Kidney tubule cell (primary cell): ENCODE data around the gene NLGN1.
A peak's percentile ranks its signal among the peaks of the same experiment; 100 is the strongest.
"Not testable (repeated sequence)": the region's sequence is repeated elsewhere in the genome, so short reads cannot be mapped to it uniquely, and the experiment has no call there.

ENCODE experiments used
- DNase-seq: peaks from one replicate; pipeline ENCODE4 v3.0.0-alpha.2; 2018; ENCODE audit warnings: low spot score

Gene NLGN1

DNA sequence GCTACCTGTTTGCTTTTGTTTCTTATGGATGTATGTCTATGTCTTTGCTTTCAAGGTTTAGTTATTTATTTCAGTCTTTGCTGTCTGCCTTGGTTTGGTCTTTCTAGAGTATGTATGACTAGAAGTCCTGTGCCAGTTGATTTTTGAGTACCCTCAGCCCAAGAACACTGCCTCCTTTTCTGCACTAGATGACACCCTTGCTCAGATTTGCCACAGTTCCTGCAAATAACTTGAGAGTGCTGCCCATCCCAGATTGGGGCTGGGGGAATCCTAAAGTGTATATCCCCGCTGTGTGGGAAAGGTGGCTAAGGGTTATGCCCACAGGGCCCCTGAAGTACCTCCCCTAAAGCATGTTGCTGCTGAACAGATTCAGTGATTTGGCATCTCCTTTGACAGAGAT lies 32.0 kb downstream of the NLGN1 start:
- DNase-seq, result no peak

DNA sequence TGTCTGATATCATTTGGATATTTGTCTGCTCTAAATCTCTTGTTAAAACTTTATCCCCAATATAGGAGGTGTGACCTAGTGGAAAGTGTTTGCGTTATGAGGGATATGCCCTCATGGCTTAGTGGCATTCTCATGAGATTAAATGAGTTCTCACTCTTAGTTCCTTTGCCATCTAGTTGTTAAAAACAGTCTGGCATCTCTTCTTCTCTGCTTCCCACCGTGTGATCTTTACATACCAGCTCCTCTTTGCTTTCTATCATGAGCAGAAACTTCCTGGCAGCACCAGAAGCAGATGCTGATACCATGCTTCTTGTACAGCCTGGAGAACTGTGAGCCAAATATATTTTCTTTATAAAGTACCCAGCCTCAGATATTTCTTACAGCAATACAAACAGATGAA lies 33.0 kb downstream of the NLGN1 start:
- DNase-seq, result no peak

- no peak for DNase-seq
Measured at GRCh38 chr3:173439004-173439403, 41.5 kb downstream of the NLGN1 start.

- DNase-seq, result no peak
Measured at GRCh38 chr3:173440514-173440913, 43.0 kb downstream of the NLGN1 start.

DNA sequence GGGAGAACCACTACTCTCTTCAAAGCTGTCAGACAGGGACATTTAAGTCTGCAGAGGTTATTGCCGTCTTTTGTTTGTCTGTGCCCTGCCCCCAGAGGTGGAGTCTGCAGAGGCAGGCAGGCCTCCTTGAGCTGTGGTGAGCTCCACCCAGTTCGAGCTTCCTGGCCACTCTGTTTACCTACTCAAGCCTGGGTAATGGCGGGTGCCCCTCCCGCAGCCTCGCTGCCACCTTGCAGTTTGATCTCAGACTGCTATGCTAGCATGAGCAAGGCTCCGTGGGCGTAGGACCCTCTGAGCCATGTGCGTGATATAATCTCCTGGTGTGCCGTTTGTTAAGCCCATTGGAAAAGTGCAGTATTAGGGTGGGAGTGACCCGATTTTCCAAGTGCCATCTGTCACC lies 54.0 kb downstream of the NLGN1 start:
- DNase-seq, result not testable (repeated sequence)

- no peak for DNase-seq
Measured at GRCh38 chr3:173463250-173463649, 65.7 kb downstream of the NLGN1 start.

GRCh38 chr3:173465112-173465511 lies 67.6 kb downstream of the NLGN1 start:
- DNase-seq, result peak; percentile 82

DNA sequence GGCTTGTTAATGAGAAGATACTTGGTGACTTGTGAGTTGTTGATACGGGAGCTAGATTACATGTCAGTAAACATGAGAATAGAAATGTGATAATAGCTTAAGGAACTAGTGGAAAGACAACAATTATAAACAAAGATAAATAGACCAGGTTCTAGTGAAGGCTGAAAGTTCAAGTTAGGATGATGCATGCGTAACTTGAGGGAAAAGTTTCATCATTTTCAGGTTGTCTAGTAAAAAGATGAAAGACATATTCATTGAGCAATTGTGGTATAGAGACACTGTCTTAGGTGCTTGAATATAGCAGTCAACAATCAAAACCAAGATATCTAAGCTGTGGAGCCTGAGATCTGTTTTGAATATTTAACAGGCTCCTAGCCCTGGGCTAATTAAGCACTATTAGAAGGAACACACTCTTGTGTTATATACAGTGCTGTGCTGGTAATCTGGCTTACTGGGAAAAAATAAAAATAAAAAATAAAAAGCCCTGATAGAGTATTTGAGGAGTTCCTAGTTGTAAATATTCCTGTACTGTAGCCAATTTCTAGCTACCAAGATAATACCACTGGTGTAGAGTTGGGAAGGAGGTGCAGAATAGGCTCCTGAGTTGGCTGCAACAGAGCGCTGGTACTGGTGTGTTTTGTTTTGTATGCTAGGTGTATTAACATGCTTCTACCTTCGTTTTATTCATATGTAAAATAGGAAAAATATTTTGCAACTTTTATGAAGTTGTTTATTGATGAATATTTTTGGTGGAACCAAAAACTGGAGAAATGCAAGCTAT lies 68.5 kb downstream of the NLGN1 start:
- DNase-seq, result no peak

DNA sequence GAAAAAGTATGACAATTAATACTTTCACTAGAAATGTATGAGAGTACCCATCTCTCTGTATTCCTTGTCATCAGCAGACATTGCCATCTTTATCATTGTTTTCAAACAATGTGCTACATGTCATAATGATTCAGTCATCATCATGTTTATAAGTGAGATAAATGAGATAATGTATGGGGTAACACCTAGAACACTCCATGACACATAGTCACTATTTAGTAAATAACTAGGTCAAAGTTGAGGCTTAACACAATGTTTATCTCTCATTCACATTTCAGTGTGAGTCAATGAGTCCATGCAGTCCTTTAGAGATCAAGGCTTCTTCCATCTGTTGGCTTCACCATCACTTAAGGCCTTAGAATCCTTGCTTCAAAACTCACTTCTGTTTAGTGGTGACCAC lies 70.0 kb downstream of the NLGN1 start:
- DNase-seq, result no peak

GRCh38 chr3:173473237-173473636 lies 75.7 kb downstream of the NLGN1 start:
- no peak for DNase-seq

DNA sequence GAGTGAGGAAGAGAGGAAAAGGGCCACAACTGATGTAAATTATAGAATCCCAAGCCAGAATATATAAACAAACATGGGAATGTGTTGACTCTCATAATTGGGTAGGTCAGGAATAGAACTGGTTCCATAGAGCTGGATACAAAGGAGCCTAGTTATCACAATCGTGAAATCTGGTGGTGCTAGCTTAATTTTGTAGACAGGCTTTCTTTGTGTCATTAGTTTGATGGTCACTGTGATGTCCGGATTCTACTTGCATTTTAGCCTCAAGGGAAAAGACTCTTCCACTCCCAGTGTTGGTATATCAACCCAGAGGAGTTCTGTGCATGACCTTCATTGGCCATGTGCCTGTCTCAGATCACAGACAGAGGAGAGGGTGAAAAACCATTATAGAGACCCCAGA lies 81.8 kb downstream of the NLGN1 start:
- no peak for DNase-seq

DNA sequence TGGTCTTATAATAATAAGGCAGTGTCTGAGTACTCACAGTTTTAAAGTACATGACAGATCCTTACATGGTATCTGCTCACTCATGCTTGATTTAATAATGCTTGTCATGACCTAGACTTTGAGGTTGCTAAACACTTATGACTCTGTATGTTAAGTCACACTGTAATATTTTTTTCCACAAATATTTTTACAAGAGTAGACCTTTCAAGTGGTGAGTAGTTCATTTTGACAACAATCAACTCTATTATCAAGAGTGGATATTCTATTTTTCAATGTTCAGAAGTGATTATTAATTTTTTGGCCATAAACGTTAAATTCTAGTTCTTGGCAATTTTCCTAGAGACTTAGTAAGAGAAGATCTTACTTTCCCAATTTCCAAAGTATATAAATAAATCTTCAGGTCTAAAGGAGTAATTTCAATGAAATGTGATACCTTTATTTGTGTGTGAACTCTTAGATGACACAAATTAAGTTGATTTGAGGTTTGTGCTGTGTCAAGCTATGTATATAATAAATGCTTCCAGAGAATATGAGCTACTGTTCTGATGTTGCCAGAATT lies 104.5 kb downstream of the NLGN1 start:
- DNase-seq, result peak; percentile 69

DNA sequence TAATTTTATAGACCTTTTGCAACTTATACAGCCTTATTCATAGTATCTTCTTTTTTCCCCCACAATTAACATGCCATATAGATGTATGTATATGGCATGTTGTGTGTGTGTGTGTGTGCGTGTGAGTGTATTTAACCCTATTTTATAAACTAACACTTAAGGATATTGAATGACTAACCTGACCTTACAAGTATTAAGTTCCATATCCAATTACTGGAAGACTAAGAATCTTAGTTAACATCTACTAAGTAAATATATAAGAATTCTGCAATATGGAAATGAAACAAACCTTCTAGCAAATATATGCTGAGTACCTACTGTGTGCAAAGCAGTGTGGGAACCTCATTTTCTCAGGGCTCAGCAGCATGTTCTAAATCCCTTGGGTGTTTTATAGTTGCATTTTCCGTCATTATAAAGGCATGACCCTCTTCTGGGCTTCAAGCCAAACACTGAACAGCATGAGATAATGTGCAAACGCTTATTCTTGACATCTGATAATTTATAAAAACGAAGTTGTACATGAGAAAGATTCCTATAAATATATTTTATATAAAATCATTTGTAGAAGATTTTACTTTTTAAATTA lies 105.5 kb downstream of the NLGN1 start:
- DNase-seq, result no peak

DNA sequence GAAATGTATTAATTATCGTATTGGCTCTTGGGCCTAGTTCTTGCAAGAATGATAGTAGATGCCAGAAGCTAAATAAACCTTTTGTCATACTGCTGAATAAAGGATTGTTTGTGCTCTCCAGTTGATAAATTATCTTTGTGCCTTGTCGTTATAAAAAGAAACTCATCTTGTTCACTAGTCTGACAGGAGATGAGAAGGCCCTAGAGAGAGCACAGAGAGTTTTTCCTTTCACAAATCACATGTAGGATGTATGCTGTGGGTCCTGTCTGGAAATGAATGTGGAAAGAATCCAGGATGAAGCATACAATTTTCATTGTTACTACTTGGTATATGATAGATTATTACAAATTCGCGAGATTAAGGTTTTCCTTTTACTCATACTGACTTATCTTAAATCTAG lies 113.0 kb downstream of the NLGN1 start:
- DNase-seq, result no peak

GRCh38 chr3:173513123-173513522 lies 115.6 kb downstream of the NLGN1 start:
- no peak for DNase-seq

DNA sequence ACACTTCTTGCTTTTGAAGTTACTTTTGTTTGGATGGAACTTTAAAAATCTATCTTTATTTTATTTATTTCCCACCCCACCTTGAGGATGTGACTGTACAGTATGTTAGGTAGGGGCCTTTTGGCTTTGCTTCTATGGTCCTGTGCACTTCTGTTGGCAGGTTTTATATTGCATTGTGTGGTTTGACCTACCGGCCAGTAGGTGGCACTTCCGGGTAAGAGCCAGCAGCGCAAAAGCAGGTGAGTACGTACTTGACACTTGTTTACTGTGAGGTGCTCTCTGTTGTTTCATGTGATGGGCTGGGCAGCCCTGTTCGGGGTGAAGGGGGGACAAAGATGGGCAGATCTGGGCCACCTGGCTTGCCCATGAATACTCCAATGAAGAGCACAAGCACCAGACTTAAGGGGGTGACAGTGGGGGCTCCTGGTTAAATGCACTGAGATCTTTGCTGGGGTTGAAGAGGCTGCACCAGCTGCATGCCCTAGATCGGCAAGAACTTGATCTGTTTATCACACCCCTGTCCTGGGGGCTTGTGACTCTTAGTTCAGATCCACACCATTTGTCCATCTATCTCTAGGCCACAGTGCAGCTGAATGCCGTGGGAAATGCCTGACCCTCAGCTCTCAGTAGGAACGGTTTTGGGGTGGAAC lies 131.6 kb downstream of the NLGN1 start:
- peak; percentile 73 for DNase-seq

- DNase-seq, result no peak
Measured at GRCh38 chr3:173531602-173532001, 134.1 kb downstream of the NLGN1 start.

GRCh38 chr3:173538410-173538809 lies 140.9 kb downstream of the NLGN1 start:
- no peak for DNase-seq

GRCh38 chr3:173545590-173545989 lies 148.0 kb downstream of the NLGN1 start:
- DNase-seq, result not testable (repeated sequence)

DNA sequence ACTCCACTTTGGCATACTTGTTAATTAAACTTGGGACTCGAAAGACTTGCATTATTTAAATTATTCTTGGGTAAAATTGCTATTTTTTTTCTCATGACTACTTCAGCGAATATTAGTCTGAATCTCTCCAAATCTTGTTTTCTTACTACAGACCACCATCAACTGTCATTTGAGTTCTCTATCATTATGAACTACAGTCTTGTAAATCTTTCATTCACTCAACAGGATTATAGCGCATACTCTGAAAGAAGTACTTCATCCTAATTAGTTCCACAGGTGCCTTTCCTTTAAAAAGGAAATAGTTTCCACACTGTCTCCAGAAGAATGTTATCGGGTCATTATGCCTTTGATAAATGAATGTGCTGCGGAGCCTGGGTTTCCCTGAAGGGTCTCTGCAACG lies 149.5 kb downstream of the NLGN1 start:
- DNase-seq, result no peak

DNA sequence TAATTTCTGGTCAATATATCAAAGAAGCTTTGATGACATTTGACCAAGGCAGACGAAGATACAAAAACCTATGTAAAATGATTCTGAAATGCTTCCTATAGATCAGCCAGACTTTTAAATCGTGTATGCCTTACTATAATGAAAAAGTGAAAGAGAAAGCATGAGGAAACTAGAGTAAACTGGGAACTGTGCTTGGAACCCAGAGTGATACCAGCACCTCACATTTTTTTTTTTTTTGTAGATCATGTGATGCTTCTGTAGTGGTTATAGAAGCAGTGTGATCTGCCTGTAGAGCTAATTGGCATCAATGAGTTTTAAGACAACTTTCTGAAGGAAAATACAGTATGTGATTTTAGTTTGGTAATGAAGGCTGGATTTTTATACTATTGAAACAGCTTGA lies 150.7 kb downstream of the NLGN1 start:
- DNase-seq, result no peak

DNA sequence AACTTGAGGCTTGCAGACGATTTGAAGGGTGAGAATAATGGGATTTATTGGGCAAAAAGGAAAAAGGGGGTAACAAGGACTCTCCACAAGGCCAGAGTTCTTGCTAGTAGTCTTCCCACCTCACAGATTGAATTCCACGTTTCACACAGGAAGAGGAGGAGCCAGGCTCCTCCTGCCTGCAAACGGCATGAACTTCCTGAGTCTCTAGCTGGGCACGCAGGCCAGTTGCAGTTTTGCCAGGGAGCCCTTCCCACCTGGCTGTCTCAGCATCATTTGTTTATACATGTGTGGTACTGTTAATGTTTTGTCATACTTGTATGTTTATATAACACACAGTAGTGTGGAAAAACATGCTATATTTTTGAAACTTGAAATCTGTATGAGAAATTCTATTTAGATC lies 155.0 kb downstream of the NLGN1 start:
- DNase-seq, result no peak

GRCh38 chr3:173553635-173554280 lies 156.2 kb downstream of the NLGN1 start:
- peak; percentile 51 for DNase-seq
